HG02610 (cell line): ENCODE data around the gene MFGE8.

Experiments
- ATAC-seq: cut with Tn5 transposase; IDR thresholded peaks from one replicate; pipeline ENCODE4 v1.9.1; 2021; ENCODE audit warnings: mild to moderate bottlenecking, moderate library complexity; ENCODE audit not compliant: unreplicated experiment

The MFGE8 gene

GRCh38 chr15:88920186-88920891, 7.2 kb upstream of the MFGE8 start:
- no peak for ATAC-seq

- ATAC-seq, result peak; percentile 54
Measured at GRCh38 chr15:88918738-88919137, 5.6 kb upstream of the MFGE8 start.

- no peak for ATAC-seq
Measured at GRCh38 chr15:88917760-88918159, 4.6 kb upstream of the MFGE8 start.

- ATAC-seq, result no peak
Measured at GRCh38 chr15:88915354-88915753, 2.2 kb upstream of the MFGE8 start.

- ATAC-seq, result no peak
Measured at GRCh38 chr15:88913850-88914169, 631 bp upstream of the MFGE8 start.

- no peak for ATAC-seq
Measured at GRCh38 chr15:88912500-88912921, 668 bp downstream of the MFGE8 start.

GRCh38 chr15:88911766-88912118, 1.4 kb downstream of the MFGE8 start:
- no peak for ATAC-seq

- ATAC-seq, result no peak
Measured at GRCh38 chr15:88909956-88910831, 3.0 kb downstream of the MFGE8 start.

- no peak for ATAC-seq
Measured at GRCh38 chr15:88908697-88909621, 4.2 kb downstream of the MFGE8 start.

- no peak for ATAC-seq
Measured at GRCh38 chr15:88908123-88908522, 5.1 kb downstream of the MFGE8 start.

- ATAC-seq, result no peak
Measured at GRCh38 chr15:88907111-88907510, 6.1 kb downstream of the MFGE8 start.

- no peak for ATAC-seq
Measured at GRCh38 chr15:88906551-88906950, 6.6 kb downstream of the MFGE8 start.

- no peak for ATAC-seq
Measured at GRCh38 chr15:88906130-88906529, 7.0 kb downstream of the MFGE8 start.

- ATAC-seq, result no peak
Measured at GRCh38 chr15:88905576-88905975, 7.6 kb downstream of the MFGE8 start.

GRCh38 chr15:88904624-88905327, 8.4 kb downstream of the MFGE8 start:
- peak; percentile 76 for ATAC-seq

GRCh38 chr15:88904257-88904623, 8.9 kb downstream of the MFGE8 start:
- no peak for ATAC-seq

- ATAC-seq, result no peak
Measured at GRCh38 chr15:88902846-88903245, 10.3 kb downstream of the MFGE8 start.

GRCh38 chr15:88902221-88902835, 10.9 kb downstream of the MFGE8 start:
- no peak for ATAC-seq

GRCh38 chr15:88901508-88902220, 11.5 kb downstream of the MFGE8 start:
- ATAC-seq, result no peak

GRCh38 chr15:88900982-88901418, 12.2 kb downstream of the MFGE8 start:
- no peak for ATAC-seq
